Measurements from ENCODE around the gene ATE1.
A peak's percentile ranks its signal among the peaks of the same experiment; 100 is the strongest.

Gene ATE1

GRCh38 chr10:121928528-121928884 is 675 bp upstream of the ATE1 start:
- Histone ChIP-seq H3K4me1 (ENCODE audit: insufficient read depth, low read length, severe bottlenecking) (peaks cover 30% of the 10 kb centered on the region), H3K36me3 (ENCODE audit: insufficient read depth, low read length) (no peaks in the 10 kb centered on the region), H3K9me2 (ENCODE audit: low read depth, low read length) (no peaks in the 10 kb centered on the region), H3K9ac (ENCODE audit: low read length) (peak overlapping the region; percentile 94), H2AFZ (ENCODE audit: low read length) (no peak overlapping the region), H3K4me3 (ENCODE audit: low read depth, low read length, poor library complexity, severe bottlenecking) (peak overlapping the region; percentile 96), H3F3A (ENCODE audit: insufficient read depth, low read length) (no peaks in the 10 kb centered on the region), H3K27me3 (ENCODE audit: insufficient read depth, low read length) (no peaks in the 10 kb centered on the region), H3K79me2 (ENCODE audit: insufficient read depth, low read length) (peaks cover 28% of the 10 kb centered on the region), H4K20me1 (ENCODE audit: insufficient read depth, low read length) (no peaks in the 10 kb centered on the region), H3K9me3 (ENCODE audit: low read length) (no peaks in the 10 kb centered on the region), H3K4me2 (ENCODE audit: low read length) (peak overlapping the region; percentile 83), H3K27ac (ENCODE audit: low read depth, low read length, poor library complexity, severe bottlenecking) (no peak overlapping the region)
- no peak for TF ChIP-seq EZH2 (IDR thresholded peaks at IDR 0.05; ENCODE audit: borderline replicate concordance, low read length)
- TF ChIP-seq CTCF (IDR thresholded peaks at IDR 0.05; ENCODE audit: low read length) = no peak

- TF ChIP-seq EZH2 (IDR thresholded peaks at IDR 0.05; ENCODE audit: borderline replicate concordance, low read length) (no peak), CTCF (IDR thresholded peaks at IDR 0.05; ENCODE audit: low read length) (no peak)
- no peaks in the 10 kb centered on the region for H4K20me1 ChIP-seq (ENCODE audit: insufficient read depth, low read length)
- no peaks in the 10 kb centered on the region for H3K9me2 ChIP-seq (ENCODE audit: low read depth, low read length)
- H2AFZ ChIP-seq (ENCODE audit: low read length) = peak overlapping the region; percentile 66; the same call in 1 of the 2 replicates
- H3K9me3 ChIP-seq (ENCODE audit: low read length) = no peaks in the 10 kb centered on the region
- H3K4me2 ChIP-seq (ENCODE audit: low read length) = peak overlapping the region; percentile 83
- no peaks in the 10 kb centered on the region for H3K27me3 ChIP-seq (ENCODE audit: insufficient read depth, low read length)
- H3K27ac ChIP-seq (ENCODE audit: low read depth, low read length, poor library complexity, severe bottlenecking) = peak overlapping the region; percentile 37
- peaks cover 41% of the 10 kb centered on the region for H3K4me1 ChIP-seq (ENCODE audit: insufficient read depth, low read length, severe bottlenecking)
- H3K9ac ChIP-seq (ENCODE audit: low read length) = peak overlapping the region; percentile 94
- no peaks in the 10 kb centered on the region for H3F3A ChIP-seq (ENCODE audit: insufficient read depth, low read length)
- peaks cover 28% of the 10 kb centered on the region for H3K79me2 ChIP-seq (ENCODE audit: insufficient read depth, low read length)
- peak overlapping the region; percentile 96 for H3K4me3 ChIP-seq (ENCODE audit: low read depth, low read length, poor library complexity, severe bottlenecking)
- H3K36me3 ChIP-seq (ENCODE audit: insufficient read depth, low read length) = peaks cover 10% of the 10 kb centered on the region; the same call in 1 of the 2 replicates
These were observed 452 bp downstream of the ATE1 start for GRCh38 chr10:121927318-121927840.

- Histone ChIP-seq H3K36me3 (ENCODE audit: insufficient read depth, low read length) (peaks cover 16% of the 10 kb centered on the region), H3F3A (ENCODE audit: insufficient read depth, low read length) (no peaks in the 10 kb centered on the region), H3K4me3 (ENCODE audit: low read depth, low read length, poor library complexity, severe bottlenecking) (peak overlapping the region; percentile 96), H3K27ac (ENCODE audit: low read depth, low read length, poor library complexity, severe bottlenecking) (peak overlapping the region; percentile 37), H2AFZ (ENCODE audit: low read length) (peak overlapping the region; percentile 1; the same call in 1 of the 2 replicates), H3K4me1 (ENCODE audit: insufficient read depth, low read length, severe bottlenecking) (peaks cover 41% of the 10 kb centered on the region), H3K9me2 (ENCODE audit: low read depth, low read length) (no peaks in the 10 kb centered on the region), H3K27me3 (ENCODE audit: insufficient read depth, low read length) (no peaks in the 10 kb centered on the region), H4K20me1 (ENCODE audit: insufficient read depth, low read length) (no peaks in the 10 kb centered on the region), H3K79me2 (ENCODE audit: insufficient read depth, low read length) (peaks cover 28% of the 10 kb centered on the region), H3K9me3 (ENCODE audit: low read length) (no peaks in the 10 kb centered on the region), H3K9ac (ENCODE audit: low read length) (peak overlapping the region; percentile 94), H3K4me2 (ENCODE audit: low read length) (peak overlapping the region; percentile 83)
- TF ChIP-seq EZH2 (IDR thresholded peaks at IDR 0.05; ENCODE audit: borderline replicate concordance, low read length) = no peak
These were observed 1.0 kb downstream of the ATE1 start for GRCh38 chr10:121926671-121927317.

All from OCI-LY1 (cell line).